Activated CD4-positive, alpha-beta T cell treated with anti-CD3 and anti-CD28 coated beads, Interleukin-2, amount 10 ng/mL, durations not matched to agents 7 days and 5 days (primary cell): ENCODE measurements around the gene UCHL5. TPM values are rescaled to one million over a fixed set of nuclear protein-coding genes. Genes with fewer than 3 reads are reported as not detected.

Experiments
- CTCF ChIA-PET: fragments of 350-600 bp; sonication (Branson Sonifier 250); formaldehyde crosslinking; loops from one replicate; lab custom pipeline; 2021; ENCODE audit warnings: antibody characterized with exemption; lab: Charles Lee
- POLR2A ChIA-PET: fragments of 350-600 bp; sonication (Branson Sonifier 250); formaldehyde crosslinking; loops from one replicate; lab custom pipeline; 2021; ENCODE audit warnings: antibody characterized with exemption; lab: Charles Lee
- DNase-seq: peaks from one replicate; pipeline ENCODE4 v3.0.0-alpha.2; 2020
- H3K27ac Mint-ChIP-seq: one replicate; pipeline ENCODE4 v1.8.0; 2021; ENCODE audit warnings: mild to moderate bottlenecking, moderate library complexity, mixed read lengths
- H3K27me3 Mint-ChIP-seq: one replicate; pipeline ENCODE4 v1.8.0; 2021; ENCODE audit warnings: mixed read lengths
- H3K36me3 Mint-ChIP-seq: one replicate; pipeline ENCODE4 v1.8.0; 2021; ENCODE audit warnings: low read depth, mixed read lengths
- H3K4me1 Mint-ChIP-seq: one replicate; pipeline ENCODE4 v1.8.0; 2021; ENCODE audit warnings: mixed read lengths
- H3K4me3 Mint-ChIP-seq: one replicate; pipeline ENCODE4 v1.8.0; 2021; ENCODE audit warnings: mild to moderate bottlenecking, moderate library complexity, mixed read lengths
- H3K9me3 Mint-ChIP-seq: one replicate; pipeline ENCODE4 v1.8.0; 2021; ENCODE audit warnings: mixed read lengths
- total RNA-seq, 2 experiments: library from RNA; stranded (reverse); gene quantifications; one replicate each; pipeline ENCODE4 v1.2.3, GENCODE V29; 2021

The UCHL5 gene
- total RNA-seq, 2 experiments from 2014 or later: 47.7 to 58.9 TPM

DNA sequence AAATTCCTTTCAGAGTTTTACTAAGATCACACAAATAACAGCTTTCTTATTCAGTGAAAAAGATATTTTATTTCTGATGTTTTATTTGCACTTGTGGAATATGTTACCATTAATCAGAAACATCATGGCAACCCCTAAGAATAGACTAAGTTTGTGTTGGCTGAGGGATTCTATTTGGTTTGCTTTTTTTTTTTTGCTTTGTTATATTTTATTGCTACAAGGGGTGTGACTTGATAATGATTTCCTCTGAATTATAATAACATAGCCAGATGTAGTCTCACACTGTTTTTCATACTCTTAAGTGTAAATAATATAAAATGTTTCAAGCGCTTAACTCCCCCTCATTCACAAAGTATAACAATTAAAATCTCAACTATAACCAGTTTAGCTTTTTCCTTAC is 26.1 kb upstream of the UCHL5 start:
- POLR2A ChIA-PET: no interaction called here
- no peaks in the 10 kb centered on the region for H3K4me1 Mint-ChIP-seq

GRCh38 chr1:193083365-193084088 is 24.4 kb upstream of the UCHL5 start:
- no peak for DNase-seq
- Mint-ChIP-seq H3K36me3 (peaks cover 48% of the 10 kb centered on the region), H3K4me3 (no peak overlapping the region), H3K4me1 (no peaks in the 10 kb centered on the region), H3K27me3 (no peaks in the 10 kb centered on the region), H3K9me3 (peaks cover 2% of the 10 kb centered on the region), H3K27ac (no peak overlapping the region)
- POLR2A ChIA-PET: no interaction called here
- CTCF ChIA-PET: interaction anchor here (0.9 to 1.6 kb wide), 2 partner anchors 14 to 39 kb away, joined by 4 read pairs; partner anchors contain the start of gene CDC73

More for the DNA sequence above, 26.1 kb upstream of the UCHL5 start:
- no peaks in the 10 kb centered on the region for H3K27me3 Mint-ChIP-seq
- H3K4me3 Mint-ChIP-seq: no peak overlapping the region
- H3K36me3 Mint-ChIP-seq: peaks cover 38% of the 10 kb centered on the region
- CTCF ChIA-PET: interaction anchor here (1.0 to 1.6 kb wide), 3 partner anchors 12 to 96 kb away, joined by 3 to 4 read pairs (median 3); no protein-coding TSS in a partner anchor
- no peak for DNase-seq
- peaks cover 2% of the 10 kb centered on the region for H3K9me3 Mint-ChIP-seq
- H3K27ac Mint-ChIP-seq: no peak overlapping the region

- H3K27me3 Mint-ChIP-seq: no peaks in the 10 kb centered on the region
- H3K9me3 Mint-ChIP-seq: peaks cover 10% of the 10 kb centered on the region
- ChIA-PET CTCF (interaction anchor here (0.6 to 1.7 kb wide), 4 partner anchors 8 to 25 kb away, joined by 3 read pairs; no protein-coding TSS in a partner anchor), POLR2A (no interaction called here)
- H3K27ac Mint-ChIP-seq: no peak overlapping the region
- peaks cover 2% of the 10 kb centered on the region for H3K4me1 Mint-ChIP-seq
- peaks cover 63% of the 10 kb centered on the region for H3K36me3 Mint-ChIP-seq
- DNase-seq: no peak
- no peak overlapping the region for H3K4me3 Mint-ChIP-seq
These were observed 20.0 kb upstream of the UCHL5 start for GRCh38 chr1:193079187-193079586.

- Mint-ChIP-seq H3K4me3 (no peak overlapping the region), H3K27me3 (no peaks in the 10 kb centered on the region), H3K27ac (no peak overlapping the region), H3K9me3 (peaks cover 10% of the 10 kb centered on the region), H3K36me3 (peaks cover 58% of the 10 kb centered on the region), H3K4me1 (peaks cover 2% of the 10 kb centered on the region)
- no peak for DNase-seq
- POLR2A ChIA-PET: no interaction called here
- CTCF ChIA-PET: interaction anchor here (1.0 kb wide), 1 partner anchor 22 kb away, joined by 3 read pairs; no protein-coding TSS in a partner anchor
These were observed 18.8 kb upstream of the UCHL5 start for GRCh38 chr1:193077991-193078390.

DNA sequence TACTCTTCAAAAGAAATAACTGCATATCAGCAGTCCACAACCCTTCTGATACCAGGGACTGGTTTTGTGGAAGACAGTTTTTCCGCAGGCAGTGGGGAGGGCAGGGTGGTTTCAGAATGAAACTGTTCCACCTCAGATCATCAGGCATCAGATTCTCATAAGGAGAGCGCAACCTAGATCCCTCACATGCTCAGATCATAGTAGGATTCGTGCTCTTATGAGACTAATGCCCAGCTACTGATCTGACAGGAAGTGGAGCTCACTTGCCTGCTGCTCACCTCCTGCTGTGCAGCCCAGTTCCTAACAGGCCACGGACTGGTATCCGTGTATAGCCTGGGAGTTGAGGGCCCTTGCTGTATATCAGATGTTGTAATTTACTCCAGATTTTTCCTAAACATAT is 11.8 kb upstream of the UCHL5 start:
- H3K36me3 Mint-ChIP-seq: peaks cover 28% of the 10 kb centered on the region
- H3K9me3 Mint-ChIP-seq: no peaks in the 10 kb centered on the region
- DNase-seq: no peak
- no peak overlapping the region for H3K4me3 Mint-ChIP-seq
- CTCF ChIA-PET: interaction anchor here (0.7 to 2.2 kb wide), 4 partner anchors 8 to 52 kb away, joined by 3 to 5 read pairs (median 3); partner anchors contain the start of genes CDC73, RO60 and UCHL5
- POLR2A ChIA-PET: no interaction called here
- peak overlapping the region; percentile 81 for H3K27ac Mint-ChIP-seq
- no peaks in the 10 kb centered on the region for H3K27me3 Mint-ChIP-seq
- peaks cover 41% of the 10 kb centered on the region for H3K4me1 Mint-ChIP-seq

DNA sequence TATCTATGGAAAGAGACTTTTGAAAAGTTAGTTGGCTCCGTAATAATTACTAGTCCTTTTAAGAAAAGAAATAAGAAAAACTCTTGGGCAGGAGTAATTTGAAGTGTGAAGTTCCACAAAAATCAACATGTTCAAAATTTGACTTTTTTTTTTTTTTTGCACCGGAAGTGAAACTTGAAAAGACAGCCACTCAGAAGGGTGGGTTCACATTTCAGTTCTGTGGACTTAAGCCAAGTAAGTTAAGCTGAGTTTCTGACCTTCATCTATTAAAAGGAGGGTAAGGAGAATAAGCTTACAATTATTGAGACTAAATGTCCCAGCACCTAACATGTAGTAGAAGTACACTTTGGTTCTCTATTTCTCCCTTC is 11.2 kb upstream of the UCHL5 start:
- Mint-ChIP-seq H3K4me1 (peaks cover 46% of the 10 kb centered on the region), H3K27me3 (no peaks in the 10 kb centered on the region), H3K36me3 (peaks cover 24% of the 10 kb centered on the region), H3K9me3 (no peaks in the 10 kb centered on the region), H3K27ac (peak overlapping the region; percentile 56), H3K4me3 (no peak overlapping the region)
- ChIA-PET POLR2A (interaction anchor here (0.8 kb wide), 1 partner anchor 264 kb away, joined by 4 read pairs; no protein-coding TSS in a partner anchor), CTCF (interaction anchor here (2.2 kb wide), 1 partner anchor 12 kb away, joined by 5 read pairs; the partner anchor contains the start of genes RO60 and UCHL5)
- DNase-seq: no peak

GRCh38 chr1:193069748-193070385 is 10.7 kb upstream of the UCHL5 start:
- H3K27me3 Mint-ChIP-seq: no peaks in the 10 kb centered on the region
- H3K36me3 Mint-ChIP-seq: peaks cover 24% of the 10 kb centered on the region
- H3K27ac Mint-ChIP-seq: peak overlapping the region; percentile 56
- H3K4me3 Mint-ChIP-seq: no peak overlapping the region
- CTCF ChIA-PET: interaction anchor here (2.2 kb wide), 1 partner anchor 11 kb away, joined by 5 read pairs; the partner anchor contains the start of genes RO60 and UCHL5
- H3K9me3 Mint-ChIP-seq: no peaks in the 10 kb centered on the region
- H3K4me1 Mint-ChIP-seq: peaks cover 49% of the 10 kb centered on the region
- POLR2A ChIA-PET: interaction anchor here (0.6 to 0.8 kb wide), 2 partner anchors 18 to 263 kb away, joined by 4 to 5 read pairs; no protein-coding TSS in a partner anchor
- no peak for DNase-seq

- CTCF ChIA-PET: interaction anchor here (1.3 kb wide), 1 partner anchor 36 kb away, joined by 3 read pairs; no protein-coding TSS in a partner anchor
- no peaks in the 10 kb centered on the region for H3K9me3 Mint-ChIP-seq
- peaks cover 16% of the 10 kb centered on the region for H3K36me3 Mint-ChIP-seq
- H3K27me3 Mint-ChIP-seq: no peaks in the 10 kb centered on the region
- H3K4me1 Mint-ChIP-seq: peaks cover 57% of the 10 kb centered on the region
- H3K27ac Mint-ChIP-seq: peak overlapping the region; percentile 34
- POLR2A ChIA-PET: no interaction called here
- no peak overlapping the region for H3K4me3 Mint-ChIP-seq
- DNase-seq: no peak
These were observed 8.9 kb upstream of the UCHL5 start for GRCh38 chr1:193068013-193068412.

GRCh38 chr1:193066606-193067005 is 7.4 kb upstream of the UCHL5 start:
- H3K27me3 Mint-ChIP-seq: no peaks in the 10 kb centered on the region
- H3K9me3 Mint-ChIP-seq: no peaks in the 10 kb centered on the region
- POLR2A ChIA-PET: no interaction called here
- no peak overlapping the region for H3K27ac Mint-ChIP-seq
- peaks cover 63% of the 10 kb centered on the region for H3K4me1 Mint-ChIP-seq
- CTCF ChIA-PET: interaction anchor here (0.7 kb wide), 1 partner anchor 8 kb away, joined by 3 read pairs; no protein-coding TSS in a partner anchor
- DNase-seq: no peak
- no peak overlapping the region for H3K4me3 Mint-ChIP-seq
- peaks cover 19% of the 10 kb centered on the region for H3K36me3 Mint-ChIP-seq

DNA sequence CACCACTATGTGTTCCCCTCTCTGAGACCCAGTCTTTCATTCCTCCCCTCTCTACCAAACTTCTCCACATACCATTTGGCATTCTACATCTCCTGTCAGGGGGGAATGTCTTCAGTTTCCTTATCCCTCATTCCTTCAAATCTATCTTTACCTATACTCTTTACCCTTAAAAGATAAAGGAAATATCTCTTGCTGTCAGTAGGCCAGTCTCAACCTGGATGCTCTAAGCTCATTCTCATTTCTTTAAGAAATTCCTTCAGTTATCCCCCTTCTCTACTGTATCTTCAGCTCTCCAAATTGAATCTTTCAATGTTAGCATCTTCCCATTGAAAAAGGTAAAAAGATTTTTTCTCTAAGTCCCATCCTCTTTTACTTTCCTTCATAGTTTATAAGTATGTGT is 6.8 kb upstream of the UCHL5 start:
- DNase-seq: no peak
- CTCF ChIA-PET: interaction anchor here (0.7 to 0.8 kb wide), 2 partner anchors 8 to 30 kb away, joined by 3 read pairs; no protein-coding TSS in a partner anchor
- H3K27ac Mint-ChIP-seq: no peak overlapping the region
- no peaks in the 10 kb centered on the region for H3K27me3 Mint-ChIP-seq
- no peak overlapping the region for H3K4me3 Mint-ChIP-seq
- H3K4me1 Mint-ChIP-seq: peaks cover 64% of the 10 kb centered on the region
- POLR2A ChIA-PET: no interaction called here
- H3K9me3 Mint-ChIP-seq: no peaks in the 10 kb centered on the region
- H3K36me3 Mint-ChIP-seq: peaks cover 19% of the 10 kb centered on the region

DNA sequence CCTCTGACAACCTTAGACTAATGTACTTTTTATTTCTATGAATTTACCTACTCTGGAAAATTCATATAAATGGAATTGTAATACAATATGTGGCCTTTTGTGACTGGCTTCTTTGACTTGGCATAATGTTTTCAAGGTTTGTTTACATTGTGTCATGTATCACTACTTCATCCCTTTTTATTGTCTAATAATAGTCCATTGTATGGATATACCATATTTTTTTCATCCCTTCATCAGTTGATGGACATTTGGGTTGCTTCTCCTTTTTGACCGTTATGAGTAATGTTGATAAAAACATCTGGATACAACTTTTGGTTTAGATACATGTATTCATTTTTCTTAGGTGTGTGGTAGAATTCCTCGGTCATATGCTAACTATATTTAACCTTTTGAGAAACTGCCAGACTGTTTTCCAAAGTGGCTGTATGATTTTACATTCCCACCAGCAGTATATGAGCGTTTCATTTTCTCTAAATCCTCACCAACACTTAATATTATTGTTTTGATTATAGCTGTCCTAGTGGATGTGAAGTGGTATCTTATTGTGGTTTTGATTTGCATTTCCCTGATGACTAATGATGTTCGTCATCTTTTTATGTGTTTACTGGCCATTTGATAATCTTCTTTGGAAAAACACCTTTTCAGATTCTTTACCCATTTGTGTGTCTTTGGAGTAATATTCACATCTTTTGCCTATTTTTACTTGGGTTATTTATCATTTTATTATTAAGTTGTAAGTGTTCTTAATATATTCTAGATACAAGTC is 3.7 kb upstream of the UCHL5 start:
- CTCF ChIA-PET: no interaction called here
- H3K27me3 Mint-ChIP-seq: no peaks in the 10 kb centered on the region

DNA sequence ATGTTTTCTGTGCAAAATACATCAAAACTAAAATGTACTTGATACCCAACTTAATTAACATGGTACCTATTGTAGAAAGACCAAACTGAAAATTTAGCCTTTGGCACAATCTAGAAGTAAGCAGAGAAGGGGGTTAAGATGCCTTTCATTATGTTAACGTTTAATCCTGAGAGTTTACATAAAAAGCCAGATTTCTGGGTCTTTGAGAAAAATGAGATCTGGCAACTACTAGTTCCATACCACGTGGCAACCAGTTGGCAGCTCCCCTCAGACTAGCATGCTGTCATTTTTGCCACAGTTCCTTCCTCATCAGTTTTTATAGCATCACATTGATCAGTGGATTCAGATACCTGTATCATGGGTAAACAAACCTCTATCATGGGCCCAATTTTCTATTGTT is 1.8 kb upstream of the UCHL5 start:
- H3K4me1 Mint-ChIP-seq: peaks cover 55% of the 10 kb centered on the region
- no peak for DNase-seq
- no peaks in the 10 kb centered on the region for H3K9me3 Mint-ChIP-seq
- no peaks in the 10 kb centered on the region for H3K27me3 Mint-ChIP-seq
- POLR2A ChIA-PET: no interaction called here
- peak overlapping the region; percentile 100 for H3K27ac Mint-ChIP-seq
- peaks cover 21% of the 10 kb centered on the region for H3K36me3 Mint-ChIP-seq
- peak overlapping the region; percentile 100 for H3K4me3 Mint-ChIP-seq
- CTCF ChIA-PET: no interaction called here

More for the DNA sequence above, 3.7 kb upstream of the UCHL5 start:
- DNase-seq: no peak
- Mint-ChIP-seq H3K9me3 (no peaks in the 10 kb centered on the region), H3K4me1 (peaks cover 55% of the 10 kb centered on the region), H3K4me3 (no peak overlapping the region), H3K36me3 (peaks cover 17% of the 10 kb centered on the region), H3K27ac (no peak overlapping the region)
- POLR2A ChIA-PET: no interaction called here
